Activated CD4-positive, alpha-beta T cell treated with anti-CD3 and anti-CD28 coated beads for 1 hour (primary cell): Measurements from ENCODE around the gene HDLBP.

ENCODE experiments used
- DNase-seq: peaks from one replicate; pipeline ENCODE4 v3.0.0-alpha.2; 2020

HDLBP gene

DNA sequence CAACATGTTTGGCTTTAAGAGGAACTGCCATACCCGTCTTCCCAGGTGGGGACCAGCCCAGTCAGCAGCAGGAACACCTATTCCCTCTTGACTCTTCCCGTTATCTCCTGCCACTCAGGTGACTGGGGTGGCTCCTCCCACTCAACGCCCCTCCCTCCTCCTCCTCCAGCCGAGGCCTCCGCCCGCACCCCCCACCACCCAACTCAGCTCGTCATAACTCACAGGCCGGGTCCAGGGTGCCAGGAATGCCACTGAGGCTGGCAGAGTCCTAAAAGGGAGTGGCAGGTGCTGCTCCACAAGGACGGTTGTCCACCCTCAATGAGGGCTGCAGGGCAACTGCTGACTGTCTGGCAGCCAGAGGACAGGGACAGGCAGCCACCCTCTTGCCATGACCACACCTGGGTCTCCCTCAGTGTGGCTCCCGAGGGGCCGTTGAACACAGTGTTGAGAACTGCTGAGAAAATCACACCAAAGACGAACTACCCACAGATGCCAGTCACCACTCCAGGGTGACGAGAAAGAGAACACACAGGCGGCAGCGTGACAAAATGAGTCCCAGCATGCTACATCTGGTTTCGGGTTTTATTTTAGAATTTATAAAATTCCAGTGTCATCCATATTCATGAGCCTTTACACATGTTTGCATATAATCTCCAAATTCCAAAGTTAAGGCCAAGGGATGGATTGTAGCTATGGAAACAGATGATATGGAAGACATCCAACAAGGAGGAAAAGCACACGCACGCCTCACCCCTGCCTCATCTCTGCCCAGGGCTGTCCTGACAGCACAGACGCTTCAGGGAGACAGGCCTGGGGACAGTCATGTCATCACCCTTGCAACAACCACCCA, 88.5 kb downstream of the HDLBP start:
- DNase-seq = no peak

DNA sequence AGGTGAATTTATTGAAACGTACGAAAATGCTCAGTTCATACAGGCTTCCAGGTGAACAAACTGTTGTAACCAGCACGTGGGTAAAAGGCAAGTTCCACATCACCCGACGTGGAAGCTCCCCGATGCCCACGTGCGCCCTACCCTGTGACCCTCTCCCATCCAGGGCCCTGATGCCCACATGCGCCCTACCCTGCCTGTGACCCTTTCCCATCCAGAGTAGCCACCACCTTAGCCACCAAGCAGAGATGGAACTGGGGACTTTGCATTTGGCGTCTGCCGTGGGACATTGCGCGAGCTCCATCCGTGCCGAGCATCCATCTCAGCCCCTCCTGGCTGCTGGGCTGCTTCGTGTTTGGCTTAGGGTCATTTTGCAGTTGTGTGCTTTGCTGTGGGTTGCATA, 89.5 kb downstream of the HDLBP start:
- DNase-seq = no peak

DNA sequence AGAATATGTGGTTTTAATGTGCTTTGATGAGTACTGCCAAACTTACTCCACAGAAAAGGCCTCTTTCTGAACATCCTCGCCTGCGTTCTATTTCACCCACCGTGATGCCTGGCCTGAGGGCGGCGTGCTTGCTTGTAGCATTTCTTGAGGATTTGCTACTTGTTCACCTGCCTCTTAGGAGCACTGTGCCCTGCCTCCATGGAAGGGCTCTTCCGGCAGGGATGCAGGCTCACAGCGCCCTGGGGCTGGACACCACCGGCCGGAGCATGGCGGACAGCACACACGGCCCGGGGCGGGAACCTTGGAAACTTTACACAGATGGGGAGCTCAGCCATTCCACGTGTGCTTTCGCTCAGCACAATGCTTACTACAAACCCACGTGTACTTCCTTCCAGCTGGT, 89.9 kb downstream of the HDLBP start:
- DNase-seq = no peak

DNA sequence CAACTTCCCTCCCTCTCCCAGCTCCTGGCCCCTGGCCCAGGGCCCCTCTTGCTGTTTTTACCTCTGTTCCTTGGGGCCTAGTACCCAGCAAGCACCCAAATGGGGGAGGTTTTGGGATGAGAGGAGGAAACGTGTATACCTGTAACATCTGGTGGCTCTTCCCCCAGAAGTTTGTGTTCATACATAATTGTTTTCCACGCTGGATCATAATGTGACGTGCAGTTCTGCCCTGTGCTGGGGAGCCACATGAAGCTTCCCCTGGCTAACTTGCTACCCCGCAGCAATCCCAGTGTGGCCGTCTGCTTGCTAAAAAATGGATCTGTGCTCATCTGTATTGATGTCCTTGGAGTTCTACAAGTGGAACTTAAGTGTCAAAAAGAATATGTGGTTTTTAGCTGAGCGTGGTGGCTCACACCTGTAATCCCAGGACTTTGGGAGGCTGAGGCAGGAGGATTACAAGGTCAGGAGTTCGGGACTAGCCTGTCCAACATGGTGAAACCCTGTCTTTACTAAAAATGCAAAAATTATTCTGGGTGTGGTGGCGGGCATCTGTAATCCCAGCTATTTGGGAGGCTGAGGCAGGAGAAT, 90.5 kb downstream of the HDLBP start:
- DNase-seq = no peak

DNA sequence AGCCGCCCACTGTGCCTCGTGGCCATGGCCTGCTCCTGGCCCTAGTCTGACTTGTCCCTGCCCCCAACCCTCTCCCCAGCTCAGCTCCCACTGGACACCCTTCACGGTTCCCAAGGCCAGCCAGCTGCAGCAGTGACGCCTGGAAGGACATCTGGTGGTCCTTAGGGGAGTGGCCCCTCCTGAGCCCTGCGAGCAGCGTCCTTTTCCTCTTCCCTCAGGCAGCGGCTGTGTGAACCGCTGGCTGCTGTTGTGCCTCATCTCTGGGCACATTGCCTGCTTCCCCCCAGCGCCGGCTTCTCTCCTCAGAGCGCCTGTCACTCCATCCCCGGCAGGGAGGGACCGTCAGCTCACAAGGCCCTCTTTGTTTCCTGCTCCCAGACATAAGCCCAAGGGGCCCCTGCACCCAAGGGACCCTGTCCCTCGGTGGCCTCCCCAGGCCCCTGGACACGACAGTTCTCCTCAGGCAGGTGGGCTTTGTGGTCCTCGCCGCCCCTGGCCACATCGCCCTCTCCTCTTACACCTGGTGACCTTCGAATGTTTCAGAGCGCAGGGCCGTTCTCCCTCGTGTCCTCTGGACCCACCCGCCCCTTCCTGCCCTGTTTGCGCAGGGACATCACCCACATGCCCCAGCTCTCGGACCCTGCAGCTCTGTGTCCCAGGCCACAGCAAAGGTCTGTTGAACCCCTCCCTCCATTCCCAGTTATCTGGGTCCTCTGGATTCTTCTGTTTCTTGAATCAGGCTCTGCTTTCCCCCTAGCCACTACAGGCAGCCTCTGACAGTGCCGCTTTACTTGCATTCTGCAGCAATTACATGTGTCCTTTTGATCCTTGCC, 91.2 kb downstream of the HDLBP start:
- no peak for DNase-seq

DNA sequence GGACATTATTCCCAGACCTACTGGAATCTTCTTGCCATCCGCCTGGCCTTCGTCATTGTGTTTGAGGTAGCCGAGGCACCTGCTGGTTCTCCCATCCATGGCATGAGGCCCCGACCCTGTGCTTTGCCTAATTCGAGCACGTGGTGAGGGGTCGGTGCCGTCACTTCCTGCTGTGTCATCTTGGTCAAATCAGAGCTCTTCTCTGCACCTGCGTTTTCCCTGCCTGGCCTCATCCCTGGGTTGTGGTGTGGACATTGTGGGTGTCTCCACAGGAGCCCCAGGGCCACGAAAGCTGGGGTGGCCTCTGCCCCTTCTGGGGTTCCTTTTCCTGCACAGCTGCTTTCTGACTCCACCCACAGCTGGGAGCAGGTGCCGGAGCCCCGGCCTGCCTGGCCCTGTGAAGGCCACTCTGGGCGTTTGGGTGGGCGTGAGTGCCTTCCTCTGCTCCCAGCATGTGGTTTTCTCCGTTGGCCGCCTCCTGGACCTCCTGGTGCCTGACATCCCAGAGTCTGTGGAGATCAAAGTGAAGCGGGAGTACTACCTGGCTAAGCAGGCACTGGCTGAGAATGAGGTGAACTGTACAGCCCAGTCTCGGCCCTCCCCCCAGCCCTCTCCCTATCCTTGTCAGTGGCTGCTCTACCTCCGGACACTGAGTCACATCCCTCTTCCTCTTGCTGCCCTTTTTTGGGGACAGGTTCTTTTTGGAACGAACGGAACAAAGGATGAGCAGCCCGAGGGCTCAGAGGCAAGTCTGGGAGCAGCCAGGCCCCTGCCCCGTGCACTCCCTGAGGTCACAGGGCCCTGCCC, 92.1 kb downstream of the HDLBP start:
- no peak for DNase-seq

DNA sequence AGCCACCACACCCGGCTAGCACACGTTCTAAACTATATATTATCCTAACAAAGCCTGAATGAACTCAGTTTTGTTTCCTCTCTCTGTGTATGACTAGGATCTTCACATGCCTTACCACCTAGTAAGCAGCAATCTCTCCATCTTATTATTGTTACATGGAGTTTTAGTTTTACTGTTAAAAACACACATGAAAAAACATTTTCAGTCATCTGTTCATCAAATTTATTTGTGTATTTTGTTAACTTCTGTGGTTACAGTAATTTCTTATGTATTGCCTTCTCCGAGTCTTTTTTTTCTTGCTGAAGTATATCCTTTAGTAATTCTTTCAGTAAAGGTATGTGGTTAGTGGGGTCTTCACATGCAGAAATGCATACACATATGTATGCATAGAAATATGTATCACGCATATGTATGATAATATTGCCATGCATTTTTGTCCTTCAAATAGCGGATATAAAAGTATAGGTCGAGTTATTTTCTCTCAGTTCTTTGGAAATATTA, 95.6 kb downstream of the HDLBP start:
- DNase-seq = no peak

DNA sequence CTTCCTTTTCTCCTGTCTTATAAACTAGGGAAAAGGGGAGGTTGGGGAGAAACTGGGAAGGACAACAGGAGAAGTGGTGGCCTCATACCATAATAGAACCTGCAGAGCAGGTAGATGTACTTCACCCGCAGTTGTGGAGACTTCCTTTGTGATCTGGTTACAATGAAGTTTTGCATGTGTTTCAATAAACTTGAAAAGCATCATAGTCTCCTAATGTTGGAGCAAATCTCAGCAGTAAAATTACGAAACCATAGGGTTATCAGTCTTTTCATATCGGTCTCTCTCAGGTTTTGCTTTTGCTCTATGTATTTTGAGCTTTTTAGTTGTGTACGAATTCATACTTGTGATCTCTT, 96.5 kb downstream of the HDLBP start:
- no peak for DNase-seq

DNA sequence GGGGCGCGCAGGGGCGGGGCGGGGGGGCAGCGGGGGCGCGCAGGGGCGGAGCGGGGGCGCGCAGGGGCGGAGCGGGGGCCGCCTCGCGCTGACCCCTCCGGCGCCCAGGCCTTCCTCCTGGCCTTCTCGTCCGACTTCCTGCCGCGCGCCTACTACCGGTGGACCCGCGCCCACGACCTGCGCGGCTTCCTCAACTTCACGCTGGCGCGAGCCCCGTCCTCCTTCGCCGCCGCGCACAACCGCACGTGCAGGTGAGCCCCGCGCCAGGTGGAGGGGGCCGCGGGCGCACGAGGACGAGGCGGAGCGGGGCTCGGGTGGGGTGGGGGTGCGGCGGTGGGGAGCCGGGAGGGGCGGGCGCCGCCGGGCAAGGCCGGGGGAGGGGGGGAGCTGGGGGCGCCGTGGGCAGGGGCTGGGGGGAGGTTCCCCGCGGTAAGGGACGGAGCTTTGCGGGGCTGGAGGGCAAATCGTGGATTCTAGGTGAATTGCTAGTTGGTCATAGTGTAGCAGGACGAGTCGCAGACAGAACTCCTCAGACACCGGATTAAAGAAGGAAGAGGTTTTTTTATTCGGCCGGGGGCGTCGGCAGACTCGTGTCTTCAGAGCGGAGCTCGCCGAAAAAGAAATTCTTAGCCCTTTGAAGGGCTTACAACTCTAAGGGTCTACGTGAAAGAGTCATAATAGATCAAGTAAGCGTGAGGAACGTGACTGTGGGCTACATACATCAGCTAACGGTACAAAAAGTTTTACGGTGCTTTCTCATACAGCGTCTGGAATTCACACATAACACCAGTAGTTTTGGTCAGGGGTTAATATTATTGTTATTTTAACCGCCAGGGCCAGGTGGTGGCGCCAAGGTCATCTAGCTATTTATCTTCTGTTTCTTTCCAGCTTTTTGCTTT, 97.1 kb downstream of the HDLBP start:
- DNase-seq = no peak

DNA sequence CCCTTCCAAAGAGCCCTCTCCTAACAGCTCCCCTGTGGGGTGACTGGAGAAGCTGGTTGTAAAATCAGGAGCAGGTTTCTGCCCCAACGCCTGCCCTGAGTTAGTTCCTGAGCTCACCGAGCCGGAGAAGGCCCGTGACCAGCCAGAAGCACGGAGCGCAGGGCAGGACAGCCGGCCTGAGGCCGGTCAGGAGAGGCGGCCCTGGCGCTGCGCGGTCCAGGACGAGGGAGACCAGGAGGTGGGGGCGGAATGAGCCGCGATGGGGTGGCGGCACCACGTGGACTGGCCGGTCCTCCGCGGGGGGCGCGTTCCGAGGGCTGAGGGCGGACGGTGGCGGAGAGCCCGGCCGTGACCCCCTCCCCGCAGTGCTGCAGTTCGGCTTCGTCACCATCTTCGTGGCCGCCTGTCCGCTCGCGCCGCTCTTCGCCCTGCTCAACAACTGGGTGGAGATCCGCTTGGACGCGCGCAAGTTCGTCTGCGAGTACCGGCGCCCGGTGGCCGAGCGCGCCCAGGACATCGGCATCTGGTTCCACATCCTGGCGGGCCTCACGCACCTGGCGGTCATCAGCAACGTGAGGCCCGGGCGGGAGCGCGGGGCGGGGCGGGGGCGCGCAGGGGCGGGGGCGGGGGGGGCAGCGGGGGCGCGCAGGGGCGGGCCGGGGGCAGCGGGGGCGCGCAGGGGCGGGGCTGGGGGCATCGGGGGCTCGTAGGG, 98.0 kb downstream of the HDLBP start:
- no peak for DNase-seq

DNA sequence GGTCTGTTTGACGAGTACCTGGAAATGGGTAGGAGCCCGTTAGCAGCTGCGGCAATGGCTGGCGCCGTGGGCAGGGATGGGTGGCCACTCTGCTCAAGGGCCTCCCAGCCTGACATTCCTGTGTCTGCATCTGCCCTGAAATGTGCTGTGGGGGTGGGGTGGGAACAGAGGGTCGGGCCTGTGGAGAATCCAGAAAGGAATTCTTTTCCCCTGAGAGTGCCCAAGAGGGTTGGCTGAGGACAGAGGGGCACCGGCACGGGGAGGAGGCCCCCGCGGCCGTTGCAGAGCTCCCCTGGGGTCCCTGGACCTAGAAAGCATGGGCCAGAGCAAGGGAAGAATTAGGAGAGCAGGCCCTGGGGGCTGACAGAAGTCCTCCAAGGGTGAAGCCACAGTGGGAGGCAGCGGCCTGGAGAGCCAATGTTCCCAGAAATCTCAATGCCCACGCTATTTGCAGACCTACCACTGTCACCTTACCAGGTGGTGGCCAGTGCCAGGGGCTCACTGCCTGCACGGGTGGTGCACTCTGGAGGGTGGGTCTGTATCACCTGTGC, 99.2 kb downstream of the HDLBP start:
- no peak for DNase-seq

DNA sequence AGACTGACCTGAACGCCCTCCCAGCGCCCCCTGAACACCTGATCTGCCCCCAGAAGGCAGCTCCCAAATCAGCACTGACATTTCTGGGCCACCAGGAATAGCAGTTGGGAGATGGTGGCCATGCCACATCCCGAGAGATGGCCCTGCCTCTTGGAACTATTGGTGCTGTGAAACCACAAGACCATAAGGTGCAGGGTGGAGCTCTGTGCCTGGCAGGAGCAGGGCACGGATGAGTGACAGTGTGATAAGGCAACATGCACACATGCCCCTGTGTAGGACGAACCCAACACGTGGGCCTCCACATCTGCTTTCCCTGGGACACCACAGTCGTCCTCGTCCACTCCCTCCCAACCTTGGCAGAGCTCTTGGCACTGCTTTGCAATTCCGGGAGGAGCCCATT, 100.1 kb downstream of the HDLBP start:
- no peak for DNase-seq

DNA sequence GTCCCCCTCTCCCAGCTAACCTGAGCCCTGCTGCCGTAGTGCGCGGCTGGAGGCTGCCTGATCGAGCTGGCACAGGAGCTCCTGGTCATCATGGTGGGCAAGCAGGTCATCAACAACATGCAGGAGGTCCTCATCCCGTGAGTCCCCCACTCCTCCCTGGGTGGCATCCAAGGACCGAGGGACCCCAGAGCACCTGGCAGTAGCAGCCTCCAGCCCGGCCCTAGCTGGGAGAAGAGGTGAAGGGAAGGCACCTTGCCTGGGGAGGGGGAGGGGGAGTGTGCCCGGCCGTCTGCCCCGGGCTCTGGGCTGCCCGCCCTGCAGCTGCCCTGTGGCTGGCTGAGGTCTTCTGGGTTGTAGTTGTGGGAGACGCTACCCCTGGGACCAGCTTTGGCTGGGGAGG, 100.7 kb downstream of the HDLBP start:
- no peak for DNase-seq

DNA sequence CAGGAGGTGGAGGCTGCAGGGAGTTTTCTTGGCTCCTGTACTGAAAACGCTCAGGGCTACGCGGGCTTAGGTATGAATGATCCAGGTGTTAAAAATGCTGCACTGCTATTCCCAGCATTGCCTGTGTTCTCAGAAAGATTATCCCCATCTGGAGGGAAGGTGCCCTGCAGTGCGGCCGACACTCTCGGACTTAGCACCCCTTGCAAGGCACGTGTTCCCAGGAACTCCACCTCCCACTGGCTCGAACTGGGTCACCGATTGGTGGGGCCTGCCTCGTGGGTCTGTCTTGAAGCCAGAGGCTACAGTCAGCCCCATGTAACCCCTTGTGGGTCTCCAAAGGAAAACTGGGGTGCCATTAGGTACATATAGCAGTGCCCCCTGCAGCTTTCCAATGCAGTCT, 101.3 kb downstream of the HDLBP start:
- DNase-seq = no peak

DNA sequence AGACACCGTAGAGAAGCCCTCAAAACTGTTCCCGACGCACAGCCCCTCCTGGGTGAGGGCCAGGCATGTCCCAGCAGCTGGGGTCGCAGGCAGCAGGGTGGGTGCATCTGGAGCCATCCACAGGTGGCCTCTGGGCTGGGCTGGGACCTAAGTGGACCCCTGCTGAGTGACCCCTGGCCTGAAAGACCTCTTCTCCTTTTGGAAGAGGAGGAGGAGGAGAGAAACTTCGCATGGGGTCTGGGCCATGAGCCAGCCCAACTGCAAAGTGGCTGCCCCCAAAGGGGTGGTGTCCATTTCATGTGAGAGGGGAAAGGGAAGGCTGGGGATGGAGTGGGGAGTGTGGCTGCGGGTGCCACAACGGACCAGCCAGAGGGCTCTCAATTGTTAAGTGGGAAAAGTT, 101.9 kb downstream of the HDLBP start:
- no peak for DNase-seq

DNA sequence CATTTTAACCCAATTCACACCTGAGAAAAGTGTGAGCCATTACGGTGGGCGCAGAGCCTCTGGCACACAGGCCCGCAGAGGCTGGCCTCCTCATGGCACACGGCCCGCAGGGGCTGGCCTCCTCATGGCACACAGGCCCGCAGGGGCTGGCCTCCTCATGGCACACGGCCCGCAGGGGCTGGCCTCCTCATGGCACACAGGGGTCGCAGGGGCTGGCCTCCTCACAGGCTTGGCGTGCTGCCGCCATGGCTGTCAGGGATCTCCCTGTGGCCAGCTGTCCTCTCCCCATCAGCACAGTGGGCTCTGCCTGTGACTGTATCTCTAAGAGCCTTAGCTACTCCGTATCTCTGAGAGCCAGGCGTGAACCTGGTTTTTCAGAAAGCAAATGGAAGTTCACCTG, 102.4 kb downstream of the HDLBP start:
- DNase-seq = no peak

DNA sequence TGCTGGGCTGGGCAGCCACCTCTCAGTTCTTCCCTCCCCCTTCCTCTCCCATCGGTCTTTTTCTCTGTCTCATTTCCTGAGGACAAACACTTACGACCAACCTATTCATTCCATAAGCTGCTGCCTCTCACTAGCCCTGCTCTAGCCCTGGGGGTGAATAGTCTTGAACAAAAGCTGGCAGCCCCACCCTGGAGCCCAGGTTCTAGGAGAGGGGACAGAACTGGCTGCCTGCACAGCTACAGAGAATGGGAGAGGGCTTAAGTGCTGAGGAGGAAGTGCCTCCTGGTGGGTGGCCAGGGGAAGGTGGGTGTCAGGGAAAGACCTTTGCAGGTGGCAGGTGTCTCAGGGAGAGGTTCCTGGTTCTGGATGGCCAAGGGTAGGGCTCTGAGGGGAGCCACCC, 104.2 kb downstream of the HDLBP start:
- DNase-seq = no peak

DNA sequence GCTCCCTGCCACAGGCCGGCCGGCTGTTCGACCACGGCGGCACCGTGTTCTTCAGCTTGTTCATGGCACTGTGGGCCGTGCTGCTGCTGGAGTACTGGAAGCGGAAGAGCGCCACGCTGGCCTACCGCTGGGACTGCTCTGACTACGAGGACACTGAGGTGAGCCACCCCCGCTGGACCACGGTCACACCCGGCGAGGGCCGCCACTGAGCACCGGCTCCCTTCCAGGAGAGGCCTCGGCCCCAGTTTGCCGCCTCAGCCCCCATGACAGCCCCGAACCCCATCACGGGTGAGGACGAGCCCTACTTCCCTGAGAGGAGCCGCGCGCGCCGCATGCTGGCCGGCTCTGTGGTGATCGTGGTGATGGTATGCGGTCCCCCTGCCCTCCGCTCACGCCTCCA, 106.2 kb downstream of the HDLBP start:
- no peak for DNase-seq

DNA sequence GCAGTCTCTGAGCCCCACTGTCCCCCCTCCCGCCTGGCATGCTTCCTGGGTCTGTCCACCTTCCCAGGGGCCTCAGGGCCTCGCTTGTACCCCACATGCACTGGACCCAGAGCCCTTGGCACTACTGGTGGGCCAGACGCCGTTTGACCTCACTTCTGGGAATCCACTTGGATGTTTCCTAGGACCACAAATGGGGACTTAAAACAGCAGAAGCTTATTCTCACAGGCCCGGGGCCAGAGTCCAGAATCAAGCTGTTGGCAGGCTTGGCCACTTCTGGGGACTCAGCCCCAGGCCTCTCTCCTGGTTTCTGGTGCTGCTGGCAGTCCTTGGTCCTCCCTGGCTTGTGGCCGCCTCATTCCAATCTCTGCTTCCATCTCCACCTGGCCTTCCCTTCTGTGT, 107.4 kb downstream of the HDLBP start:
- no peak for DNase-seq

DNA sequence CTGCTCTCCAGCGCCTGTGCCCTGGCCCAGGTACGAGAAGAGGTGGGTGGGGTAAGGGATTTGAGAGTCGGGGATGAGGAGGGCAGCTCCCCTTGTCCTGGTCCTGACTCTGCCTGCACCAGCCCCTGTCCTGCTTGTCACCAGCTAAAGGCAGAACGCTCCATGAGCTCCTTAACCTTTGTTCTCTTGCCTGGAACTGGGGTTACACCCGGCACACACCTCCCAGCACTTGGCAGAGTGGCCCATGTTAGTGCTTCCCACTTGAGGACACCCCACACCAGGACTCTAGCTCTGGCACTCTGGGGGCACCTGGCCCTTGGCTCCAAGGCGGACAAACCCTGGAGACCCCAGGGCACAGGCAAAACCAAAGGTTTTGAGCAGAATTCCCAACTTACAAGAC, 107.8 kb downstream of the HDLBP start:
- DNase-seq = no peak

DNA sequence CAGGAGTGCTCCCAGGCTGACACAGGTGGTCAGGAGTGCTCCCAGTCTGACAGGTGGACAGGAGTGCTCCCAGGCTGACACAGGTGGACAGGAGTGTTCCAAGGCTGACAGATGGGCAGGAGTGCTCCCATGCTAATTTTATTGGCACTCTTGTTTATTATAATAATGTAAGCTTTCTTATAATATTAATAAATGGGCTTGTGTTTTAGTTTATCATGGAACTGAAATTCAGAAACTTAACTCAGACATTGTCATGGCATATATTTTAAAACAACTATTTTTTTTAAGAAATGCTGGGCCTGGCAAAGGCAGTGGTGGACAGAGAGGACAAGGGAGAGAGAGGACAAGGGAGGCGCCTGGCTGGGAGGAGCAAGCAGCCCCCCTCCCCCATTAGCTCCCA, 108.3 kb downstream of the HDLBP start:
- DNase-seq = no peak
